GM23338 (cell line): ENCODE results near the gene PNPLA2. TPM values are rescaled to one million over a fixed set of nuclear protein-coding genes. Genes with fewer than 3 reads are reported as not detected.

Experiments used
- ATAC-seq: fragments of 200-7000 bp; cut with Tn5 transposase; 3 replicates; pipeline ENCODE4 v1.9.1; 2020
- DNase-seq: peaks from one replicate; pipeline ENCODE4 v3.0.0-alpha.2; 2015; ENCODE audit warnings: low spot score
- H2AFZ ChIP-seq: fragments of 200-600 bp; sonication (generic); 2 replicates; pipeline ENCODE4 v1.8.0; 2016; ENCODE audit warnings: antibody characterized with exemption, mild to moderate bottlenecking, moderate library complexity
- H3F3A ChIP-seq: fragments of 200-600 bp; sonication (generic); replicated peaks from 2 replicates; pipeline ENCODE4 v1.8.0; 2017; ENCODE audit warnings: antibody characterized with exemption, mixed run types, low read depth
- H3K27ac ChIP-seq: fragments of 200-600 bp; sonication (generic); 2 replicates; pipeline ENCODE4 v1.6.1; 2016; ENCODE audit warnings: low read depth
- H3K27me3 ChIP-seq: fragments of 200-600 bp; sonication (generic); 2 replicates; pipeline ENCODE4 v1.8.0; 2016; ENCODE audit warnings: mild to moderate bottlenecking, mixed run types, moderate library complexity; ENCODE audit not compliant: insufficient read depth
- H3K36me3 ChIP-seq: fragments of 200-600 bp; sonication (generic); 2 replicates; pipeline ENCODE4 v1.8.0; 2016; ENCODE audit warnings: mild to moderate bottlenecking; ENCODE audit not compliant: insufficient read depth
- H3K4me1 ChIP-seq: fragments of 200-600 bp; sonication (generic); 2 replicates; pipeline ENCODE4 v1.8.0; 2016; ENCODE audit warnings: mild to moderate bottlenecking, moderate library complexity; ENCODE audit not compliant: insufficient read depth
- H3K4me2 ChIP-seq: fragments of 200-600 bp; sonication (generic); 2 replicates; pipeline ENCODE4 v1.7.1; 2017; ENCODE audit warnings: mixed run types
- H3K4me3 ChIP-seq: fragments of 200-600 bp; sonication (generic); 2 replicates; pipeline ENCODE4 v1.6.1; 2016; ENCODE audit warnings: mixed run types
- H3K79me2 ChIP-seq: fragments of 200-600 bp; sonication (generic); replicated peaks from 2 replicates; pipeline ENCODE4 v1.8.0; 2017; ENCODE audit warnings: mild to moderate bottlenecking; ENCODE audit not compliant: insufficient read depth
- H3K9me2 ChIP-seq: fragments of 200-600 bp; sonication (generic); 2 replicates; pipeline ENCODE4 v1.8.0; 2017; ENCODE audit not compliant: insufficient read depth
- H4K20me1 ChIP-seq: fragments of 200-600 bp; sonication (generic); replicated peaks from 2 replicates; pipeline ENCODE4 v1.8.0; 2017; ENCODE audit warnings: mild to moderate bottlenecking; ENCODE audit not compliant: insufficient read depth
- H3K27ac Mint-ChIP-seq: 2 replicates; pipeline ENCODE4 v1.8.0; 2020; ENCODE audit warnings: inconsistent platforms, mild to moderate bottlenecking, moderate library complexity, mixed read lengths
- H3K27me3 Mint-ChIP-seq: 3 replicates; pipeline ENCODE4 v1.8.0; 2022; ENCODE audit warnings: low read depth, mild to moderate bottlenecking, moderate library complexity, mixed read lengths, inconsistent platforms; ENCODE audit not compliant: insufficient read depth, poor library complexity
- H3K36me3 Mint-ChIP-seq: 3 replicates; pipeline ENCODE4 v1.8.0; 2021; ENCODE audit warnings: low read depth, mild to moderate bottlenecking, inconsistent platforms, moderate library complexity, mixed read lengths
- H3K4me1 Mint-ChIP-seq: 3 replicates; pipeline ENCODE4 v1.8.0; 2020; ENCODE audit warnings: mild to moderate bottlenecking, inconsistent platforms, mixed read lengths
- H3K4me3 Mint-ChIP-seq: 3 replicates; pipeline ENCODE4 v1.8.0; 2021; ENCODE audit warnings: moderate library complexity, mild to moderate bottlenecking, inconsistent platforms, mixed read lengths
- H3K9me3 Mint-ChIP-seq: 3 replicates; pipeline ENCODE4 v1.8.0; 2020; ENCODE audit warnings: moderate library complexity, mild to moderate bottlenecking, inconsistent platforms, mixed read lengths
- CREB1 ChIP-seq: fragments of 250-450 bp; sonication (Bioruptor Pico); IDR thresholded peaks from 2 replicates; pipeline ENCODE4 v1.5.0; 2020; ENCODE audit warnings: low read depth, mild to moderate bottlenecking, moderate library complexity
- CTCF ChIP-seq, 2 experiments: fragments of 200-600 bp in 1 of 2; sonication (generic) in 1 of 2; conservative IDR thresholded peaks; 2 replicates each; pipeline versions ENCODE4 v1.5.1 to v1.6.1; 2016 to 2017; ENCODE audit warnings: antibody characterized with exemption in 2 of 2, low read depth in 2 of 2, mild to moderate bottlenecking in 2 of 2, moderate library complexity in 1 of 2
- EZH2 ChIP-seq: fragments of 200-600 bp; sonication (generic); IDR thresholded peaks from one replicate; pipeline ENCODE4 v1.8.0; 2017; ENCODE audit warnings: antibody characterized with exemption, mild to moderate bottlenecking, low read depth; ENCODE audit not compliant: unreplicated experiment
- JUNB ChIP-seq: IDR thresholded peaks from one replicate; pipeline ENCODE4 v1.6.1; 2016; ENCODE audit warnings: antibody characterized with exemption; ENCODE audit not compliant: unreplicated experiment
- NANOG ChIP-seq: IDR thresholded peaks from 2 replicates; pipeline ENCODE4 v1.6.1; 2016; ENCODE audit warnings: antibody characterized with exemption, borderline replicate concordance
- REST ChIP-seq: IDR thresholded peaks from one replicate; pipeline ENCODE4 v1.6.1; 2018; ENCODE audit warnings: antibody characterized with exemption; ENCODE audit not compliant: unreplicated experiment
- STAT1 ChIP-seq: IDR thresholded peaks from one replicate; pipeline ENCODE4 v1.6.1; 2016; ENCODE audit warnings: antibody characterized with exemption; ENCODE audit not compliant: unreplicated experiment
- ZNF114 ChIP-seq: fragments of 250-450 bp; sonication (Bioruptor Pico); IDR thresholded peaks from 2 replicates; pipeline ENCODE4 v1.5.0; 2020; ENCODE audit warnings: mild to moderate bottlenecking, moderate library complexity
- ZNF462 ChIP-seq: fragments of 250-450 bp; sonication (Bioruptor Pico); IDR thresholded peaks from 2 replicates; pipeline ENCODE4 v1.5.0; 2020; ENCODE audit warnings: mild to moderate bottlenecking, moderate library complexity
- polyA plus RNA-seq: library from polyadenylated mRNA; unstranded; fragments of >200 nt; fragmentation: Nextera tagmentation; extraction: Ambion mirVana; gene quantifications from 2 replicates; pipeline ENCODE4 v1.2.1, GENCODE V29; 2016
- total RNA-seq: library from RNA; depleted of rRNA; stranded (reverse); fragments of >200 nt; shearing (Covaris generic); gene quantifications from 2 replicates; pipeline ENCODE4 v1.2.3, GENCODE V29; 2014

PNPLA2 gene
- total and polyA plus RNA-seq, 2 experiments from 2014 or later: 31.1 to 45.6 TPM

GRCh38 chr11:858053-858761 lies 39.5 kb downstream of the PNPLA2 start:
- Histone ChIP-seq H3K4me3 (no peak overlapping the region), H3K79me2 (no peaks in the 10 kb centered on the region), H3K36me3 (no peaks in the 10 kb centered on the region), H3F3A (peaks cover 7% of the 10 kb centered on the region), H3K4me1 (peaks cover 24% of the 10 kb centered on the region; the same call in 1 of the 2 replicates), H2AFZ (no peak overlapping the region), H3K27ac (no peak overlapping the region), H4K20me1 (peaks cover 24% of the 10 kb centered on the region), H3K9me2 (no peaks in the 10 kb centered on the region), H3K27me3 (no peaks in the 10 kb centered on the region), H3K4me2 (no peak overlapping the region)
- no peak for TF ChIP-seq JUNB
- peak; percentile 60 for TF ChIP-seq REST
- DNase-seq (no peak), ATAC-seq (no peak)
- H3K4me3 Mint-ChIP-seq: no peak overlapping the region; the same call in 2 of the 3 replicates
- H3K9me3 Mint-ChIP-seq: no peaks in the 10 kb centered on the region; the same call in 2 of the 3 replicates
- peaks cover 23% of the 10 kb centered on the region for H3K27me3 Mint-ChIP-seq
- H3K27ac Mint-ChIP-seq: no peak overlapping the region
- H3K4me1 Mint-ChIP-seq: peaks cover 32% of the 10 kb centered on the region
- peaks cover 3% of the 10 kb centered on the region; the same call in 1 of the 3 replicates for H3K36me3 Mint-ChIP-seq

- ATAC-seq (no peak), DNase-seq (no peak)
- Histone ChIP-seq H3K9me2 (no peaks in the 10 kb centered on the region), H3K27ac (no peak overlapping the region), H3F3A (peaks cover 10% of the 10 kb centered on the region), H3K36me3 (no peaks in the 10 kb centered on the region), H3K4me1 (peaks cover 27% of the 10 kb centered on the region; the same call in 1 of the 2 replicates), H3K4me2 (no peak overlapping the region), H3K4me3 (no peak overlapping the region), H2AFZ (no peak overlapping the region), H4K20me1 (peaks cover 28% of the 10 kb centered on the region), H3K27me3 (no peaks in the 10 kb centered on the region), H3K79me2 (no peaks in the 10 kb centered on the region)
- Mint-ChIP-seq H3K27ac (no peak overlapping the region), H3K36me3 (peaks cover 3% of the 10 kb centered on the region; the same call in 1 of the 3 replicates), H3K27me3 (peaks cover 23% of the 10 kb centered on the region), H3K9me3 (no peaks in the 10 kb centered on the region; the same call in 2 of the 3 replicates), H3K4me1 (peaks cover 34% of the 10 kb centered on the region), H3K4me3 (no peak overlapping the region)
- TF ChIP-seq CTCF (conservative IDR thresholded peaks at IDR 0.05; ENCODE audit: low read depth in 2 of 2) (no peak), ZNF114 (CRISPR knock-in tag) (no peak), ZNF462 (CRISPR knock-in tag) (no peak), NANOG (no peak), EZH2 (no peak), STAT1 (no peak), CREB1 (no peak)
Observed at GRCh38 chr11:858762-859339, 40.1 kb downstream of the PNPLA2 start.
